Measurements from ENCODE around the gene DDX55.
"Not testable (repeated sequence)": the region's sequence is repeated elsewhere in the genome, so short reads cannot be mapped to it uniquely, and the experiment has no call there.

DDX55 gene

GRCh38 chr12:123601602-123602489 lies at the start of gene DDX55:
Gene DDX55 (plus strand): TSS chr12:123602099. CDS start chr12:123602149, 50 bp downstream.
- peak; percentile 86 for DNase-seq

GRCh38 chr12:123554136-123554535 lies 47.8 kb upstream of the DDX55 start:
- DNase-seq, result not testable (repeated sequence)

GRCh38 chr12:123554843-123555242 lies 47.1 kb upstream of the DDX55 start:
- not testable (repeated sequence) for DNase-seq

GRCh38 chr12:123558487-123558886 lies 43.4 kb upstream of the DDX55 start:
- not testable (repeated sequence) for DNase-seq

- no peak for DNase-seq
Observed at GRCh38 chr12:123559468-123559867, 42.4 kb upstream of the DDX55 start.

- DNase-seq, result no peak
Observed at GRCh38 chr12:123571343-123571813, 30.5 kb upstream of the DDX55 start.

- DNase-seq, result no peak
Observed at GRCh38 chr12:123572391-123572790, 29.5 kb upstream of the DDX55 start.

- no peak for DNase-seq
Observed at GRCh38 chr12:123573870-123574269, 28.0 kb upstream of the DDX55 start.

- DNase-seq, result no peak
Observed at GRCh38 chr12:123576611-123577010, 25.3 kb upstream of the DDX55 start.

GRCh38 chr12:123578243-123578642 lies 23.7 kb upstream of the DDX55 start:
- DNase-seq, result no peak

- not testable (repeated sequence) for DNase-seq
Observed at GRCh38 chr12:123578829-123579228, 23.1 kb upstream of the DDX55 start.

GRCh38 chr12:123580772-123581171 lies 21.1 kb upstream of the DDX55 start:
- DNase-seq, result no peak

- no peak for DNase-seq
Observed at GRCh38 chr12:123591702-123592481, 10.0 kb upstream of the DDX55 start.

- no peak for DNase-seq
Observed at GRCh38 chr12:123595729-123596128, 6.2 kb upstream of the DDX55 start.

- DNase-seq, result no peak
Observed at GRCh38 chr12:123597100-123597499, 4.8 kb upstream of the DDX55 start.

- DNase-seq, result no peak
Observed at GRCh38 chr12:123598522-123598921, 3.4 kb upstream of the DDX55 start.

- no peak for DNase-seq
Observed at GRCh38 chr12:123599310-123599709, 2.6 kb upstream of the DDX55 start.

- no peak for DNase-seq
Observed at GRCh38 chr12:123599721-123600120, 2.2 kb upstream of the DDX55 start.

- peak; percentile 11 for DNase-seq
Observed at GRCh38 chr12:123602651-123603195, 824 bp downstream of the DDX55 start.

GRCh38 chr12:123603495-123603894 lies 1.6 kb downstream of the DDX55 start:
- not testable (repeated sequence) for DNase-seq

GRCh38 chr12:123607756-123608155 lies 5.9 kb downstream of the DDX55 start:
- DNase-seq, result no peak

GRCh38 chr12:123608182-123608581 lies 6.3 kb downstream of the DDX55 start:
- no peak for DNase-seq

- DNase-seq, result no peak
Observed at GRCh38 chr12:123614110-123614509, 12.2 kb downstream of the DDX55 start.

Data from stimulated activated CD4-positive, alpha-beta T cell treated with anti-CD3 and anti-CD28 coated beads, Interleukin-4, amount 100 ng/mL, for 1 hour (primary cell).